MM.1S (cell line): ENCODE measurements around the gene INSC.

Experiments
- DNase-seq: peaks from one replicate; pipeline ENCODE4 v3.0.0-alpha.2; 2015
- H2AFZ ChIP-seq: fragments of 300-600 bp; sonication (generic); 2 replicates; pipeline ENCODE4 v1.6.0; 2016; ENCODE audit warnings: antibody characterized with exemption, low read length
- H3F3A ChIP-seq: fragments of 300-600 bp; sonication (generic); 2 replicates; pipeline ENCODE4 v1.6.1; 2016; ENCODE audit warnings: mild to moderate bottlenecking, antibody characterized with exemption, low read length, moderate library complexity, mixed read lengths; ENCODE audit not compliant: insufficient read depth
- H3K27ac ChIP-seq: fragments of 300-600 bp; sonication (generic); 2 replicates; pipeline ENCODE4 v1.5.1; 2016; ENCODE audit warnings: mild to moderate bottlenecking, low read length
- H3K27me3 ChIP-seq: fragments of 300-600 bp; sonication (generic); replicated peaks from 2 replicates; pipeline ENCODE4 v1.6.0; 2016; ENCODE audit warnings: low read length; ENCODE audit not compliant: insufficient read depth
- H3K36me3 ChIP-seq: fragments of 300-600 bp; sonication (generic); replicated peaks from 2 replicates; pipeline ENCODE4 v1.6.1; 2016; ENCODE audit warnings: mild to moderate bottlenecking, low read length, mixed read lengths; ENCODE audit not compliant: insufficient read depth
- H3K4me1 ChIP-seq: fragments of 300-600 bp; sonication (generic); 2 replicates; pipeline ENCODE4 v1.6.1; 2016; ENCODE audit warnings: low read length, mixed read lengths
- H3K4me2 ChIP-seq: fragments of 300-600 bp; sonication (generic); 2 replicates; pipeline ENCODE4 v1.6.0; 2016; ENCODE audit warnings: low read depth, low read length
- H3K4me3 ChIP-seq: fragments of 300-600 bp; sonication (generic); 2 replicates; pipeline ENCODE4 v1.5.1; 2016; ENCODE audit warnings: low read length, mixed read lengths
- H3K79me2 ChIP-seq: fragments of 300-600 bp; sonication (generic); 2 replicates; pipeline ENCODE4 v1.6.1; 2016; ENCODE audit warnings: mixed run types, low read length, mixed read lengths
- H3K9ac ChIP-seq: fragments of 300-600 bp; sonication (generic); 2 replicates; pipeline ENCODE4 v1.6.1; 2016; ENCODE audit warnings: low read length, mixed read lengths
- H3K9me2 ChIP-seq: fragments of 300-600 bp; sonication (generic); replicated peaks from 2 replicates; pipeline ENCODE4 v1.6.1; 2016; ENCODE audit warnings: mild to moderate bottlenecking, low read length, mixed read lengths; ENCODE audit not compliant: insufficient read depth
- H3K9me3 ChIP-seq: fragments of 300-600 bp; sonication (generic); replicated peaks from 2 replicates; pipeline ENCODE4 v1.6.1; 2016; ENCODE audit warnings: mild to moderate bottlenecking, low read length, mixed read lengths; ENCODE audit not compliant: insufficient read depth
- H4K20me1 ChIP-seq: fragments of 300-600 bp; sonication (generic); 2 replicates; pipeline ENCODE4 v1.6.1; 2016; ENCODE audit warnings: mild to moderate bottlenecking, low read length, moderate library complexity, mixed read lengths; ENCODE audit not compliant: insufficient read depth
- CTCF ChIP-seq: fragments of 300-600 bp; sonication (generic); IDR thresholded peaks from 2 replicates; pipeline ENCODE4 v1.5.1; 2016; ENCODE audit warnings: antibody characterized with exemption, low read length, mixed read lengths
- EZH2 ChIP-seq: fragments of 300-600 bp; sonication (generic); optimal IDR thresholded peaks from 2 replicates; pipeline ENCODE3; 2017; ENCODE audit warnings: low read depth, mild to moderate bottlenecking, antibody characterized with exemption, low read length, mixed read lengths
- EZH2phosphoT487 ChIP-seq: fragments of 300-600 bp; sonication (generic); IDR thresholded peaks from 2 replicates; pipeline ENCODE4 v1.6.1; 2018; ENCODE audit warnings: antibody characterized with exemption, low read length

Gene INSC

GRCh38 chr11:15204711-15205110 lies 90.0 kb downstream of the INSC start:
- Histone ChIP-seq H3K27me3 (no peaks in the 10 kb centered on the region), H3K4me1 (no peaks in the 10 kb centered on the region), H3K27ac (no peak overlapping the region), H3F3A (no peaks in the 10 kb centered on the region), H3K9me2 (no peaks in the 10 kb centered on the region), H3K36me3 (no peaks in the 10 kb centered on the region), H3K9me3 (no peaks in the 10 kb centered on the region), H2AFZ (no peak overlapping the region), H3K9ac (no peak overlapping the region), H4K20me1 (no peaks in the 10 kb centered on the region), H3K79me2 (no peaks in the 10 kb centered on the region), H3K4me3 (no peak overlapping the region), H3K4me2 (no peak overlapping the region)
- no peak for DNase-seq
- no peak for TF ChIP-seq EZH2
- no peak for TF ChIP-seq CTCF
- no peak for TF ChIP-seq EZH2phosphoT487

GRCh38 chr11:15206791-15207190 lies 92.1 kb downstream of the INSC start:
- no peaks in the 10 kb centered on the region for H3K27me3 ChIP-seq
- H3K79me2 ChIP-seq, result no peaks in the 10 kb centered on the region
- H3K9me3 ChIP-seq, result no peaks in the 10 kb centered on the region
- H3K36me3 ChIP-seq, result no peaks in the 10 kb centered on the region
- no peaks in the 10 kb centered on the region for H3K4me1 ChIP-seq
- no peak overlapping the region for H3K27ac ChIP-seq
- H3K9me2 ChIP-seq, result no peaks in the 10 kb centered on the region
- H3K4me3 ChIP-seq, result no peak overlapping the region
- no peak overlapping the region for H3K4me2 ChIP-seq
- no peak for DNase-seq
- no peaks in the 10 kb centered on the region for H3F3A ChIP-seq
- no peak for TF ChIP-seq EZH2phosphoT487
- no peak for TF ChIP-seq CTCF
- no peak for TF ChIP-seq EZH2
- H2AFZ ChIP-seq, result no peak overlapping the region
- H4K20me1 ChIP-seq, result no peaks in the 10 kb centered on the region
- no peak overlapping the region for H3K9ac ChIP-seq

GRCh38 chr11:15208378-15209222 lies 93.9 kb downstream of the INSC start:
- Histone ChIP-seq H3K9me3 (no peaks in the 10 kb centered on the region), H4K20me1 (no peaks in the 10 kb centered on the region), H3K4me1 (no peaks in the 10 kb centered on the region), H3K79me2 (no peaks in the 10 kb centered on the region), H3K27ac (no peak overlapping the region), H3K36me3 (no peaks in the 10 kb centered on the region), H3K4me2 (no peak overlapping the region), H3K9me2 (no peaks in the 10 kb centered on the region), H3K27me3 (no peaks in the 10 kb centered on the region), H3F3A (no peaks in the 10 kb centered on the region), H3K9ac (no peak overlapping the region), H3K4me3 (no peak overlapping the region), H2AFZ (no peak overlapping the region)
- peak; percentile 94 for TF ChIP-seq CTCF
- no peak for TF ChIP-seq EZH2phosphoT487
- TF ChIP-seq EZH2, result no peak
- peak; percentile 61 for DNase-seq
